SIG-M5 treated with dmso at 0.1 percent for 504 hours (cell line): ENCODE measurements around the gene UHRF2.

Experiments used
- DNase-seq: peaks from one replicate; lab custom pipeline; 2025; ENCODE audit not compliant: unreplicated experiment; lab: John Stamatoyannopoulos, UW

Gene UHRF2

GRCh38 chr9:6552498-6553121 lies 139.6 kb downstream of the UHRF2 start:
- DNase-seq = no peak

GRCh38 chr9:6553866-6554265 lies 140.9 kb downstream of the UHRF2 start:
- DNase-seq = no peak
